Tibial nerve (tissue), 4 donors: Measurements from ENCODE around the gene ITGA2. TPM values are rescaled to one million over a fixed set of nuclear protein-coding genes. Genes with fewer than 3 reads are reported as not detected.

Experiments
- DNase-seq, 2 donors: peaks; one replicate each; pipeline ENCODE4 v3.0.0-alpha.2; 2019; ENCODE audit warnings: low spot score in 2 of 2
- H3K27ac ChIP-seq, 4 donors: fragments of 200-600 bp; sonication (generic) in 3 of 4; one replicate each; pipeline ENCODE4 v1.5.1; 2017 to 2019; ENCODE audit warnings: mild to moderate bottlenecking in 1 of 4
- H3K27me3 ChIP-seq, 2 donors: fragments of 200-600 bp; sonication (generic) in 1 of 2; one replicate each; pipeline versions ENCODE4 v1.5.1 to v1.6.0; 2017 to 2019
- H3K36me3 ChIP-seq, 3 donors: fragments of 200-600 bp; sonication (generic); one replicate each; pipeline ENCODE4 v1.5.1; 2018 to 2019
- H3K4me1 ChIP-seq, 4 donors: fragments of 200-600 bp; sonication (generic) in 3 of 4; one replicate each; pipeline ENCODE4 v1.5.1; 2017 to 2019
- H3K4me3 ChIP-seq, 4 donors: fragments of 200-600 bp; sonication (generic) in 3 of 4; one replicate each; pipeline ENCODE4 v1.5.1; 2017 to 2019; ENCODE audit warnings: mild to moderate bottlenecking in 1 of 4, moderate library complexity in 1 of 4
- H3K9me3 ChIP-seq, 4 donors: fragments of 200-600 bp; sonication (generic) in 3 of 4; one replicate each; pipeline ENCODE4 v1.5.1; 2017 to 2019
- CTCF ChIP-seq, 5 experiments: fragments of 200-600 bp in 3 of 5; fragments of 450-650 bp in 2 of 5; sonication (generic) in 3 of 5; IDR thresholded peaks; one replicate each; pipeline ENCODE4 v1.5.1; 2016 to 2019; ENCODE audit warnings: antibody characterized with exemption in 5 of 5, mild to moderate bottlenecking in 3 of 5, moderate library complexity in 2 of 5
- EP300 ChIP-seq, 2 donors: sonication (generic); formaldehyde crosslinking; IDR thresholded peaks; one replicate each; pipeline ENCODE4 v1.6.1; 2017; ENCODE audit warnings: antibody characterized with exemption in 2 of 2, mild to moderate bottlenecking in 1 of 2
- POLR2A ChIP-seq, 2 donors: fragments of 450-650 bp; IDR thresholded peaks; one replicate each; pipeline ENCODE4 v1.6.1; 2017; ENCODE audit warnings: antibody characterized with exemption in 2 of 2, mild to moderate bottlenecking in 2 of 2, moderate library complexity in 2 of 2
- WGBS, 2 donors: methylation state at CpG; one replicate each; pipeline ENCODE4 v1.1.5; 2018; 5-methylcytosine and 5-hydroxymethylcytosine counted together
- total RNA-seq, 4 donors: library from RNA; depleted of rRNA; stranded (reverse); fragments of >200 nt; gene quantifications; one replicate each; pipeline ENCODE4 v1.1.0, GENCODE V29; 2016

ITGA2 gene
- total RNA-seq, 4 donors from 2014 or later, result 3.7 to 6.1 (median 5.4) TPM

- 23 to 48% methylated on average over 1 of the region's 1 CpG for WGBS, 2 donors
- peak overlapping the region in 1 of 4 donors; percentile 67 for H3K27ac ChIP-seq
Measured at GRCh38 chr5:53087621-53088121, 98.5 kb downstream of the ITGA2 start.

DNA sequence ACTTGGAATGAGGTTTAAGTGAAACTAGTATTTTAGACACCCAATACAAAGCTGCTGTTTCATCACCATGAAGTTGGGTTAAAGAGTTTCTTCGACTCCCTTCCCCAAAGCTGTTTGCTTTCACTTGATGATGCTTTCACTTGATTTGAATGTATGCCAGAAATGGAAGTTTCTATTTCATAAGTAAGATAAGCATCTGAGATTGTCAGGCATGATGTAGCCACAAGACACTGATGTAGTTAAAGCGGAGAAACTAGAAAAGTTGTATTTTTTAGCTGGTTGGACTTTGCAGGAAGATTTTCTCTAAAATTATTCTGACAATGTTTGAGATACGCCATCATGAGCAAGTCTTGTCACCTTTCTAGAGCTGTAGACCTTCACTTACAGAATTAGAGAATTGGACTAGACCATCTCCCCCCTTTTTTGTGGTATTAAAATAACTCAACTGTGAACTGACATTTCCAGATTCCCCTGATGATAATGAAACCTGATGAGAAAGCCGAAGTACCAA is 100.4 kb downstream of the ITGA2 start:
- no peaks in the 10 kb centered on the region for H3K27me3 ChIP-seq
- H3K4me1 ChIP-seq, result peaks cover 0 to 64% (median 18%) of the 10 kb centered on the region in 4 donors
- no peak overlapping the region for H3K4me3 ChIP-seq
- peak overlapping the region in 2 of 4 donors; percentile 35 to 64 for H3K27ac ChIP-seq
- TF ChIP-seq CTCF (IDR thresholded peaks at IDR 0.05), result no peak
- no peak for TF ChIP-seq EP300 (IDR thresholded peaks at IDR 0.05)
- no peak for TF ChIP-seq POLR2A (IDR thresholded peaks at IDR 0.05)
- no peaks in the 10 kb centered on the region for H3K9me3 ChIP-seq
- WGBS, 2 donors, result 59 to 62% methylated on average over 4 of the region's 4 CpGs
- H3K36me3 ChIP-seq, result peaks cover 0 to 7% (median 0%) of the 10 kb centered on the region in 3 donors
- no peak for DNase-seq

More at GRCh38 chr5:53087621-53088121, 98.5 kb downstream of the ITGA2 start:
- Histone ChIP-seq H3K27me3 (no peaks in the 10 kb centered on the region), H3K4me1 (peaks cover 0 to 77% (median 18%) of the 10 kb centered on the region in 4 donors), H3K36me3 (peaks cover 0 to 2% (median 0%) of the 10 kb centered on the region in 3 donors), H3K4me3 (no peak overlapping the region), H3K9me3 (no peaks in the 10 kb centered on the region)
- no peak for TF ChIP-seq POLR2A (IDR thresholded peaks at IDR 0.05)
- TF ChIP-seq EP300 (IDR thresholded peaks at IDR 0.05), result peak in 1 of 2 donors; percentile 76
- no peak for TF ChIP-seq CTCF (IDR thresholded peaks at IDR 0.05)
- no peak for DNase-seq

- Histone ChIP-seq H3K36me3 (peaks cover 0 to 7% (median 0%) of the 10 kb centered on the region in 3 donors), H3K9me3 (no peaks in the 10 kb centered on the region), H3K27ac (peak overlapping the region in 2 of 4 donors; percentile 35 to 64), H3K27me3 (no peaks in the 10 kb centered on the region), H3K4me1 (peaks cover 0 to 58% (median 18%) of the 10 kb centered on the region in 4 donors), H3K4me3 (no peak overlapping the region)
- 60 to 67% methylated on average over 5 of the region's 5 CpGs for WGBS, 2 donors
- TF ChIP-seq CTCF (IDR thresholded peaks at IDR 0.05) (no peak), EP300 (IDR thresholded peaks at IDR 0.05) (no peak), POLR2A (IDR thresholded peaks at IDR 0.05) (no peak)
- DNase-seq, result no peak
Measured at GRCh38 chr5:53090229-53090628, 101.1 kb downstream of the ITGA2 start.

DNA sequence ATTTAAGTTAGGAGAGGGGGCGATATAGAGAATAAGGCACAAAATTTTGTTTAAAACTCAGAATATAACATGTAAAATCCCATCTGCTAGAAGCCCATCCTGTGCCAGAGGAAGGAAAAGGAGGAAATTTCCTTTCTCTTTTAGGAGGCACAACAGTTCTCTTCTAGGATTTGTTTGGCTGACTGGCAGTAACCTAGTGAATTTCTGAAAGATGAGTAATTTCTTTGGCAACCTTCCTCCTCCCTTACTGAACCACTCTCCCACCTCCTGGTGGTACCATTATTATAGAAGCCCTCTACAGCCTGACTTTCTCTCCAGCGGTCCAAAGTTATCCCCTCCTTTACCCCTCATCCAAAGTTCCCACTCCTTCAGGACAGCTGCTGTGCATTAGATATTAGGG is 102.1 kb downstream of the ITGA2 start:
- no peak overlapping the region for H3K4me3 ChIP-seq
- 49 to 53% methylated on average over 2 of the region's 2 CpGs for WGBS, 2 donors
- no peak for DNase-seq

More for the DNA sequence above, 102.1 kb downstream of the ITGA2 start:
- H3K27ac ChIP-seq, result peak overlapping the region in 2 of 4 donors; percentile 8 to 48
- no peaks in the 10 kb centered on the region for H3K27me3 ChIP-seq
- TF ChIP-seq POLR2A (IDR thresholded peaks at IDR 0.05), result no peak
- no peak for TF ChIP-seq CTCF (IDR thresholded peaks at IDR 0.05)
- TF ChIP-seq EP300 (IDR thresholded peaks at IDR 0.05), result no peak
- peaks cover 0 to 58% (median 18%) of the 10 kb centered on the region in 4 donors for H3K4me1 ChIP-seq
- no peaks in the 10 kb centered on the region for H3K9me3 ChIP-seq
- H3K36me3 ChIP-seq, result peaks cover 0 to 7% (median 0%) of the 10 kb centered on the region in 3 donors
